ENCODE data around the gene CCL3.
"Not testable (repeated sequence)": the region's sequence is repeated elsewhere in the genome, so short reads cannot be mapped to it uniquely, and the experiment has no call there.

The CCL3 gene

GRCh38 chr17:36127199-36127893 lies 37.4 kb upstream of the CCL3 start:
- no peak overlapping the region for H2AK5ac ChIP-seq (ENCODE audit: low read depth, low read length)
- no peak overlapping the region for H4K8ac ChIP-seq (ENCODE audit: low read depth, low read length)
- H3K9me3 ChIP-seq (replicated peaks in 1 of 2; ENCODE audit: control insufficient read depth in 2 of 2, insufficient read depth in 1 of 2, low read depth in 1 of 2, low read length in 2 of 2), result peaks cover 4 to 11% of the 10 kb centered on the region in 2 donors
- no CpG with 5 or more reads among the region's 7 CpGs for WGBS, 2 donors (ENCODE audit: extremely low coverage in 2 of 2, insufficient read length in 2 of 2, insufficient replicate concordance in 1 of 2)
- H2AFZ ChIP-seq (ENCODE audit: low read length), result no peak overlapping the region
- H2BK120ac ChIP-seq (ENCODE audit: low read depth, low read length), result no peak overlapping the region
- peak overlapping the region; percentile 11 for H3K23ac ChIP-seq (ENCODE audit: low read depth, low read length, poor library complexity)
- no peak overlapping the region for H3K14ac ChIP-seq (ENCODE audit: low read length)
- no peak overlapping the region for H2BK15ac ChIP-seq (ENCODE audit: low read length)
- H3K9ac ChIP-seq (ENCODE audit: low read depth, low read length, poor library complexity), result no peak overlapping the region
- H3K18ac ChIP-seq (ENCODE audit: low read length), result no peak overlapping the region
- DNase-seq (ENCODE audit: low spot score), result no peak
- no peak overlapping the region for H3K27ac ChIP-seq (replicated peaks; ENCODE audit: low read length)
- H3K4me2 ChIP-seq (ENCODE audit: insufficient read depth, low read length, poor library complexity, severe bottlenecking), result no peak overlapping the region
- H3K27me3 ChIP-seq (ENCODE audit: control insufficient read depth in 3 of 3, insufficient read depth in 3 of 3, low read depth in 1 of 3, low read length in 3 of 3), result peaks cover 0 to 3% (median 0%) of the 10 kb centered on the region in 3 experiments
- no peaks in the 10 kb centered on the region for H3K36me3 ChIP-seq (replicated peaks in 1 of 2; ENCODE audit: control insufficient read depth in 2 of 2, insufficient read depth in 2 of 2, low read length in 2 of 2)
- H4K91ac ChIP-seq (ENCODE audit: low read depth, low read length, poor library complexity), result no peak overlapping the region
- H2BK12ac ChIP-seq (ENCODE audit: low read length), result no peak overlapping the region
- H3K79me1 ChIP-seq (ENCODE audit: low read depth, low read length), result no peaks in the 10 kb centered on the region
- no peak overlapping the region for H3K4me3 ChIP-seq (ENCODE audit: low read length in 2 of 2)
- no peaks in the 10 kb centered on the region for H3K4me1 ChIP-seq (ENCODE audit: control insufficient read depth in 2 of 2, insufficient read depth in 1 of 2, low read depth in 1 of 2, low read length in 2 of 2)
- no peak overlapping the region for H3K4ac ChIP-seq (ENCODE audit: low read length)
- H2BK5ac ChIP-seq (ENCODE audit: low read length), result no peak overlapping the region

GRCh38 chr17:36124879-36125824 lies 35.2 kb upstream of the CCL3 start:
- no peak overlapping the region for H3K4ac ChIP-seq (ENCODE audit: low read length)
- no peak overlapping the region for H2AFZ ChIP-seq (ENCODE audit: low read length)
- peak overlapping the region; percentile 57 for H3K18ac ChIP-seq (ENCODE audit: low read length)
- H2BK120ac ChIP-seq (ENCODE audit: low read depth, low read length), result no peak overlapping the region
- H3K27me3 ChIP-seq (ENCODE audit: control insufficient read depth in 3 of 3, insufficient read depth in 3 of 3, low read depth in 1 of 3, low read length in 3 of 3), result no peaks in the 10 kb centered on the region
- no peak overlapping the region for H3K9ac ChIP-seq (ENCODE audit: low read depth, low read length, poor library complexity)
- H2BK12ac ChIP-seq (ENCODE audit: low read length), result no peak overlapping the region
- no peak overlapping the region for H4K91ac ChIP-seq (ENCODE audit: low read depth, low read length, poor library complexity)
- no peak overlapping the region for H2BK5ac ChIP-seq (ENCODE audit: low read length)
- H3K9me3 ChIP-seq (replicated peaks in 1 of 2; ENCODE audit: control insufficient read depth in 2 of 2, insufficient read depth in 1 of 2, low read depth in 1 of 2, low read length in 2 of 2), result peaks cover 4 to 11% of the 10 kb centered on the region in 2 donors
- no peak overlapping the region for H4K8ac ChIP-seq (ENCODE audit: low read depth, low read length)
- no peaks in the 10 kb centered on the region for H3K36me3 ChIP-seq (replicated peaks in 1 of 2; ENCODE audit: control insufficient read depth in 2 of 2, insufficient read depth in 2 of 2, low read length in 2 of 2)
- WGBS, 2 donors (ENCODE audit: extremely low coverage in 2 of 2, insufficient read length in 2 of 2, insufficient replicate concordance in 1 of 2), result no CpG with 5 or more reads among the region's 9 CpGs
- peak overlapping the region in 1 of 2 donors; percentile 45 for H3K4me3 ChIP-seq (ENCODE audit: low read length in 2 of 2)
- H3K23ac ChIP-seq (ENCODE audit: low read depth, low read length, poor library complexity), result no peak overlapping the region
- H3K79me1 ChIP-seq (ENCODE audit: low read depth, low read length), result no peaks in the 10 kb centered on the region
- peak overlapping the region; percentile 27 for H2AK5ac ChIP-seq (ENCODE audit: low read depth, low read length)
- H3K27ac ChIP-seq (replicated peaks; ENCODE audit: low read length), result no peak overlapping the region
- H2BK15ac ChIP-seq (ENCODE audit: low read length), result no peak overlapping the region
- H3K4me2 ChIP-seq (ENCODE audit: insufficient read depth, low read length, poor library complexity, severe bottlenecking), result no peak overlapping the region
- DNase-seq (ENCODE audit: low spot score), result no peak
- H3K4me1 ChIP-seq (ENCODE audit: control insufficient read depth in 2 of 2, insufficient read depth in 1 of 2, low read depth in 1 of 2, low read length in 2 of 2), result no peaks in the 10 kb centered on the region
- no peak overlapping the region for H3K14ac ChIP-seq (ENCODE audit: low read length)

- Histone ChIP-seq H3K27ac (replicated peaks; ENCODE audit: low read length) (no peak overlapping the region), H3K9me3 (replicated peaks in 1 of 2; ENCODE audit: control insufficient read depth in 2 of 2, insufficient read depth in 1 of 2, low read depth in 1 of 2, low read length in 2 of 2) (peaks cover 4 to 11% of the 10 kb centered on the region in 2 donors), H2AFZ (ENCODE audit: low read length) (no peak overlapping the region), H2BK5ac (ENCODE audit: low read length) (no peak overlapping the region), H3K4ac (ENCODE audit: low read length) (no peak overlapping the region), H3K79me1 (ENCODE audit: low read depth, low read length) (no peaks in the 10 kb centered on the region), H3K18ac (ENCODE audit: low read length) (no peak overlapping the region), H3K23ac (ENCODE audit: low read depth, low read length, poor library complexity) (no peak overlapping the region), H3K4me2 (ENCODE audit: insufficient read depth, low read length, poor library complexity, severe bottlenecking) (no peak overlapping the region), H3K9ac (ENCODE audit: low read depth, low read length, poor library complexity) (no peak overlapping the region), H3K36me3 (replicated peaks in 1 of 2; ENCODE audit: control insufficient read depth in 2 of 2, insufficient read depth in 2 of 2, low read length in 2 of 2) (no peaks in the 10 kb centered on the region), H2AK5ac (ENCODE audit: low read depth, low read length) (no peak overlapping the region), H4K91ac (ENCODE audit: low read depth, low read length, poor library complexity) (no peak overlapping the region), H3K14ac (ENCODE audit: low read length) (no peak overlapping the region), H3K4me1 (ENCODE audit: control insufficient read depth in 2 of 2, insufficient read depth in 1 of 2, low read depth in 1 of 2, low read length in 2 of 2) (peaks cover 0 to under 1% of the 10 kb centered on the region in 2 donors), H3K4me3 (ENCODE audit: low read length in 2 of 2) (no peak overlapping the region), H4K8ac (ENCODE audit: low read depth, low read length) (no peak overlapping the region), H2BK120ac (ENCODE audit: low read depth, low read length) (no peak overlapping the region), H3K27me3 (ENCODE audit: control insufficient read depth in 3 of 3, insufficient read depth in 3 of 3, low read depth in 1 of 3, low read length in 3 of 3) (no peaks in the 10 kb centered on the region), H2BK12ac (ENCODE audit: low read length) (no peak overlapping the region), H2BK15ac (ENCODE audit: low read length) (no peak overlapping the region)
- WGBS, 2 donors (ENCODE audit: extremely low coverage in 2 of 2, insufficient read length in 2 of 2, insufficient replicate concordance in 1 of 2), result no CpG with 5 or more reads among the region's 2 CpGs
- no peak for DNase-seq (ENCODE audit: low spot score)
Measured at GRCh38 chr17:36123431-36123830, 33.5 kb upstream of the CCL3 start.

- H4K91ac ChIP-seq (ENCODE audit: low read depth, low read length, poor library complexity); H2BK120ac ChIP-seq (ENCODE audit: low read depth, low read length): not testable (repeated sequence)
Measured at GRCh38 chr17:36121099-36121498, 31.2 kb upstream of the CCL3 start.

More at GRCh38 chr17:36121099-36121498, 31.2 kb upstream of the CCL3 start:
- H3K27me3 ChIP-seq (ENCODE audit: control insufficient read depth in 3 of 3, insufficient read depth in 3 of 3, low read depth in 1 of 3, low read length in 3 of 3); H2BK5ac ChIP-seq (ENCODE audit: low read length); H4K8ac ChIP-seq (ENCODE audit: low read depth, low read length); H3K4ac ChIP-seq (ENCODE audit: low read length); H2AFZ ChIP-seq (ENCODE audit: low read length); H3K14ac ChIP-seq (ENCODE audit: low read length); H3K9ac ChIP-seq (ENCODE audit: low read depth, low read length, poor library complexity); H2BK15ac ChIP-seq (ENCODE audit: low read length); H3K18ac ChIP-seq (ENCODE audit: low read length); H3K79me1 ChIP-seq (ENCODE audit: low read depth, low read length); H3K4me2 ChIP-seq (ENCODE audit: insufficient read depth, low read length, poor library complexity, severe bottlenecking); H3K23ac ChIP-seq (ENCODE audit: low read depth, low read length, poor library complexity); H3K27ac ChIP-seq (replicated peaks; ENCODE audit: low read length); H2AK5ac ChIP-seq (ENCODE audit: low read depth, low read length); H3K4me3 ChIP-seq (ENCODE audit: low read length in 2 of 2); H3K4me1 ChIP-seq (ENCODE audit: control insufficient read depth in 2 of 2, insufficient read depth in 1 of 2, low read depth in 1 of 2, low read length in 2 of 2); DNase-seq (ENCODE audit: low spot score); H3K36me3 ChIP-seq (replicated peaks in 1 of 2; ENCODE audit: control insufficient read depth in 2 of 2, insufficient read depth in 2 of 2, low read length in 2 of 2); H2BK12ac ChIP-seq (ENCODE audit: low read length): not testable (repeated sequence)
- H3K9me3 ChIP-seq (replicated peaks in 1 of 2; ENCODE audit: control insufficient read depth in 2 of 2, insufficient read depth in 1 of 2, low read depth in 1 of 2, low read length in 2 of 2), result peaks cover 4 to 11% of the 10 kb centered on the region in 2 donors
- no CpG with 5 or more reads among the region's 6 CpGs for WGBS, 2 donors (ENCODE audit: extremely low coverage in 2 of 2, insufficient read length in 2 of 2, insufficient replicate concordance in 1 of 2)
